OCI-LY7 (cell line): ENCODE results near the gene TREML4. TPM values are rescaled to one million over a fixed set of nuclear protein-coding genes. Genes with fewer than 3 reads are reported as not detected.

Experiments used
- BruUV-seq: library from RNA; stranded (reverse); fragments of 400-500 nt; replicated peaks from 2 replicates; lab custom pipeline; 2021; lab: Mats Ljungman, UMichigan
- CTCF ChIA-PET: fragments of 300-600 bp; sonication (Branson Sonifier 250); formaldehyde crosslinking; loops from one replicate; lab custom pipeline; 2022; ENCODE audit warnings: antibody characterized with exemption; ENCODE audit not compliant: unreplicated experiment; lab: Charles Lee
- POLR2A ChIA-PET: fragments of 300-600 bp; sonication (Branson Sonifier 250); formaldehyde crosslinking; loops from one replicate; lab custom pipeline; 2022; ENCODE audit warnings: antibody characterized with exemption; lab: Charles Lee
- DNase-seq: peaks from one replicate; pipeline ENCODE4 v3.0.0-alpha.2; 2015; ENCODE audit warnings: low spot score
- H2AFZ ChIP-seq: fragments of 200-600 bp; sonication (generic), shearing (Covaris generic); 2 replicates; pipeline ENCODE4 v1.6.1; 2014; ENCODE audit warnings: mild to moderate bottlenecking, antibody characterized with exemption, low read length, moderate library complexity
- H3K27ac ChIP-seq: fragments of 200-600 bp; sonication (generic); 2 replicates; pipeline ENCODE4 v1.5.1; 2014; ENCODE audit warnings: mixed run types, low read depth, mild to moderate bottlenecking, moderate library complexity, low read length, inconsistent platforms; ENCODE audit not compliant: poor library complexity, severe bottlenecking
- H3K36me3 ChIP-seq: fragments of 200-600 bp; sonication (generic); 2 replicates; pipeline ENCODE4 v1.6.1; 2014; ENCODE audit warnings: mild to moderate bottlenecking, antibody characterized with exemption, low read length, moderate library complexity, mixed read lengths; ENCODE audit not compliant: insufficient read depth
- H3K4me1 ChIP-seq: fragments of 200-600 bp; sonication (generic); 2 replicates; pipeline ENCODE4 v1.5.1; 2014; ENCODE audit warnings: mild to moderate bottlenecking, low read length; ENCODE audit not compliant: insufficient read depth, poor library complexity, severe bottlenecking
- H3K4me2 ChIP-seq: fragments of 200-600 bp; sonication (generic); 2 replicates; pipeline ENCODE4 v1.6.1; 2014; ENCODE audit warnings: mild to moderate bottlenecking, low read length
- H3K4me3 ChIP-seq: fragments of 200-600 bp; sonication (generic); 2 replicates; pipeline ENCODE4 v1.5.1; 2014; ENCODE audit warnings: mild to moderate bottlenecking, low read depth, low read length; ENCODE audit not compliant: poor library complexity, severe bottlenecking
- H3K79me2 ChIP-seq: fragments of 200-600 bp; sonication (generic); 2 replicates; pipeline ENCODE4 v1.6.1; 2016; ENCODE audit warnings: low read depth, mild to moderate bottlenecking, low read length, moderate library complexity, mixed read lengths; ENCODE audit not compliant: insufficient read depth
- H3K9me2 ChIP-seq: fragments of 200-600 bp; sonication (generic); 2 replicates; pipeline ENCODE4 v1.6.1; 2016; ENCODE audit warnings: mild to moderate bottlenecking, low read length, mixed read lengths; ENCODE audit not compliant: insufficient read depth
- H3K9me3 ChIP-seq: fragments of 200-600 bp; sonication (generic); 2 replicates; pipeline ENCODE4 v1.6.1; 2014; ENCODE audit warnings: mild to moderate bottlenecking, mixed run types, low read length, mixed read lengths
- H4K20me1 ChIP-seq: fragments of 200-600 bp; sonication (generic); 2 replicates; pipeline ENCODE4 v1.6.1; 2014; ENCODE audit warnings: mild to moderate bottlenecking, antibody characterized with exemption, low read length, moderate library complexity, mixed read lengths; ENCODE audit not compliant: insufficient read depth
- CTCF ChIP-seq: fragments of 200-600 bp; sonication (generic); conservative IDR thresholded peaks from 2 replicates; pipeline ENCODE4 v1.5.1; 2014; ENCODE audit warnings: mild to moderate bottlenecking, antibody characterized with exemption, low read length, moderate library complexity, mixed read lengths
- EZH2phosphoT487 ChIP-seq: fragments of 200-600 bp; sonication (generic); IDR thresholded peaks from 2 replicates; pipeline ENCODE4 v1.6.1; 2018; ENCODE audit warnings: low read depth, borderline replicate concordance, mild to moderate bottlenecking, mixed run types, antibody characterized with exemption, low read length, moderate library complexity, mixed read lengths
- intact Hi-C: fragments of 100-400 bp; cut with micrococcal nuclease; formaldehyde crosslinking; loops from one replicate; pipeline ENCODE4 v1.10.0; 2022; ENCODE audit not compliant: unreplicated experiment
- total RNA-seq, 2 experiments: library from RNA; depleted of rRNA in 1 of 2; stranded (reverse); fragments of >200 nt in 1 of 2; shearing (Covaris generic) in 1 of 2; gene quantifications; 2 replicates each; pipeline ENCODE4 v1.2.3, GENCODE V29; 2014 to 2022

TREML4 gene
- total RNA-seq, 2 experiments from 2014 or later = not detected

GRCh38 chr6:41263267-41263666 is 35.1 kb downstream of the TREML4 start:
- H2AFZ ChIP-seq = no peak overlapping the region
- H3K27ac ChIP-seq = no peak overlapping the region
- H3K79me2 ChIP-seq = no peaks in the 10 kb centered on the region
- CTCF ChIA-PET = no interaction called here
- H3K9me2 ChIP-seq = no peaks in the 10 kb centered on the region
- H3K36me3 ChIP-seq = no peaks in the 10 kb centered on the region
- intact Hi-C loops = no loop called here
- no peak overlapping the region for H3K4me3 ChIP-seq
- no TSS peak for BruUV-seq
- no peak for DNase-seq
- no peak overlapping the region for H3K4me2 ChIP-seq
- H4K20me1 ChIP-seq = no peaks in the 10 kb centered on the region
- TF ChIP-seq CTCF = no peak
- POLR2A ChIA-PET = no interaction called here
- no peaks in the 10 kb centered on the region for H3K4me1 ChIP-seq
- peaks cover 27% of the 10 kb centered on the region for H3K9me3 ChIP-seq

- no peak overlapping the region for H3K27ac ChIP-seq
- no peaks in the 10 kb centered on the region for H3K36me3 ChIP-seq
- no TSS peak for BruUV-seq
- ChIA-PET POLR2A (no interaction called here), CTCF (no interaction called here)
- H2AFZ ChIP-seq = no peak overlapping the region
- TF ChIP-seq CTCF = no peak
- no peak for TF ChIP-seq EZH2phosphoT487
- H4K20me1 ChIP-seq = no peaks in the 10 kb centered on the region
- H3K4me3 ChIP-seq = no peak overlapping the region
- peaks cover 18% of the 10 kb centered on the region for H3K9me3 ChIP-seq
- no peak for DNase-seq
- H3K79me2 ChIP-seq = no peaks in the 10 kb centered on the region
- H3K4me2 ChIP-seq = no peak overlapping the region
- no peaks in the 10 kb centered on the region for H3K4me1 ChIP-seq
- intact Hi-C loops = no loop called here
- H3K9me2 ChIP-seq = no peaks in the 10 kb centered on the region
Measured at GRCh38 chr6:41266541-41266940, 38.4 kb downstream of the TREML4 start.

GRCh38 chr6:41268478-41268877 is 40.3 kb downstream of the TREML4 start:
- Histone ChIP-seq H2AFZ (no peak overlapping the region), H3K4me2 (no peak overlapping the region), H3K9me3 (0 out of 2 replicates have a peak, but pooled peaks cover 4% of the 10 kb centered on the region), H3K9me2 (no peaks in the 10 kb centered on the region), H3K79me2 (no peaks in the 10 kb centered on the region), H3K4me3 (no peak overlapping the region), H3K4me1 (no peaks in the 10 kb centered on the region), H3K27ac (no peak overlapping the region), H3K36me3 (no peaks in the 10 kb centered on the region), H4K20me1 (no peaks in the 10 kb centered on the region)
- TF ChIP-seq CTCF = no peak
- ChIA-PET CTCF (no interaction called here), POLR2A (no interaction called here)
- intact Hi-C loops = no loop called here
- BruUV-seq = no TSS peak
- DNase-seq = no peak
